ENCODE measurements around the gene ZNF718.

The ZNF718 gene

GRCh38 chr4:212438-213188, 88.3 kb downstream of the ZNF718 start:
- ATAC-seq, result peak; percentile 99
- no peak for TF ChIP-seq SNAI2 (CRISPR knock-in tag; IDR thresholded peaks at IDR 0.05)
- no peak for TF ChIP-seq CSDC2 (CRISPR knock-in tag; IDR thresholded peaks at IDR 0.05)
- TF ChIP-seq RARB (CRISPR knock-in tag; IDR thresholded peaks at IDR 0.05), result no peak
- no peak for TF ChIP-seq ESRRG (CRISPR knock-in tag; IDR thresholded peaks at IDR 0.05)
- no peak for TF ChIP-seq ZNF565 (CRISPR knock-in tag; conservative IDR thresholded peaks at IDR 0.05; ENCODE audit: low read depth)
- TF ChIP-seq OSR1 (CRISPR knock-in tag; IDR thresholded peaks at IDR 0.05), result no peak
- no peak for TF ChIP-seq PATZ1 (CRISPR knock-in tag; IDR thresholded peaks at IDR 0.05; ENCODE audit: borderline replicate concordance)
- TF ChIP-seq ARNTL (CRISPR knock-in tag; IDR thresholded peaks at IDR 0.05; ENCODE audit: borderline replicate concordance, low read depth), result no peak

GRCh38 chr4:213189-213535, 88.9 kb downstream of the ZNF718 start:
- peak; percentile 50 for ATAC-seq

Data from SK-N-SH treated with all-trans-retinoic acid at 6 μM for 48 hours (cell line).